ENCODE measurements around the gene PDZD4.

The PDZD4 gene

GRCh38 chrX:153806999-153807575 is 23.3 kb downstream of the PDZD4 start:
- Mint-ChIP-seq H3K9me3 (no peaks in the 10 kb centered on the region), H3K4me1 (no peaks in the 10 kb centered on the region), H3K36me3 (no peaks in the 10 kb centered on the region), H3K27ac (no peak overlapping the region), H3K4me3 (no peak overlapping the region), H3K27me3 (no peaks in the 10 kb centered on the region)

GRCh38 chrX:153805436-153805835 is 24.9 kb downstream of the PDZD4 start:
- H3K4me3 Mint-ChIP-seq, result no peak overlapping the region
- no peaks in the 10 kb centered on the region for H3K9me3 Mint-ChIP-seq
- no peaks in the 10 kb centered on the region for H3K36me3 Mint-ChIP-seq
- no peaks in the 10 kb centered on the region for H3K27me3 Mint-ChIP-seq
- no peaks in the 10 kb centered on the region for H3K4me1 Mint-ChIP-seq
- no peak overlapping the region for H3K27ac Mint-ChIP-seq

- no peaks in the 10 kb centered on the region for H3K27me3 Mint-ChIP-seq
- no peaks in the 10 kb centered on the region for H3K36me3 Mint-ChIP-seq
- H3K9me3 Mint-ChIP-seq, result no peaks in the 10 kb centered on the region
- H3K4me3 Mint-ChIP-seq, result no peak overlapping the region
- H3K27ac Mint-ChIP-seq, result no peak overlapping the region
- H3K4me1 Mint-ChIP-seq, result no peaks in the 10 kb centered on the region
These were observed 25.7 kb downstream of the PDZD4 start for GRCh38 chrX:153804621-153805020.

- no peak overlapping the region for H3K27ac Mint-ChIP-seq
- H3K4me3 Mint-ChIP-seq, result no peak overlapping the region
- no peaks in the 10 kb centered on the region for H3K4me1 Mint-ChIP-seq
- no peaks in the 10 kb centered on the region for H3K27me3 Mint-ChIP-seq
- H3K36me3 Mint-ChIP-seq, result no peaks in the 10 kb centered on the region
- H3K9me3 Mint-ChIP-seq, result no peaks in the 10 kb centered on the region
These were observed 26.2 kb downstream of the PDZD4 start for GRCh38 chrX:153804100-153804595.

GRCh38 chrX:153803211-153804099 is 26.9 kb downstream of the PDZD4 start:
- Mint-ChIP-seq H3K9me3 (no peaks in the 10 kb centered on the region), H3K4me3 (no peak overlapping the region), H3K27me3 (no peaks in the 10 kb centered on the region), H3K36me3 (no peaks in the 10 kb centered on the region), H3K27ac (no peak overlapping the region), H3K4me1 (no peaks in the 10 kb centered on the region)

GRCh38 chrX:153802513-153803045 is 27.8 kb downstream of the PDZD4 start:
- no peaks in the 10 kb centered on the region for H3K9me3 Mint-ChIP-seq
- peaks cover 1% of the 10 kb centered on the region for H3K36me3 Mint-ChIP-seq
- H3K27ac Mint-ChIP-seq, result no peak overlapping the region
- no peak overlapping the region for H3K4me3 Mint-ChIP-seq
- H3K27me3 Mint-ChIP-seq, result no peaks in the 10 kb centered on the region
- H3K4me1 Mint-ChIP-seq, result no peaks in the 10 kb centered on the region

GRCh38 chrX:153801669-153802068 is 28.7 kb downstream of the PDZD4 start:
- Mint-ChIP-seq H3K4me3 (no peak overlapping the region), H3K9me3 (no peaks in the 10 kb centered on the region), H3K36me3 (peaks cover 1% of the 10 kb centered on the region), H3K27me3 (no peaks in the 10 kb centered on the region), H3K4me1 (no peaks in the 10 kb centered on the region), H3K27ac (no peak overlapping the region)

GRCh38 chrX:153800746-153801145 is 29.6 kb downstream of the PDZD4 start:
- H3K4me1 Mint-ChIP-seq, result peaks cover 7% of the 10 kb centered on the region
- H3K9me3 Mint-ChIP-seq, result no peaks in the 10 kb centered on the region
- H3K27me3 Mint-ChIP-seq, result no peaks in the 10 kb centered on the region
- H3K36me3 Mint-ChIP-seq, result peaks cover 1% of the 10 kb centered on the region
- no peak overlapping the region for H3K4me3 Mint-ChIP-seq
- no peak overlapping the region for H3K27ac Mint-ChIP-seq

GRCh38 chrX:153800177-153800722 is 30.1 kb downstream of the PDZD4 start:
- H3K4me3 Mint-ChIP-seq, result no peak overlapping the region
- H3K36me3 Mint-ChIP-seq, result peaks cover 1% of the 10 kb centered on the region
- H3K9me3 Mint-ChIP-seq, result no peaks in the 10 kb centered on the region
- no peaks in the 10 kb centered on the region for H3K27me3 Mint-ChIP-seq
- H3K4me1 Mint-ChIP-seq, result peaks cover 8% of the 10 kb centered on the region
- no peak overlapping the region for H3K27ac Mint-ChIP-seq

- Mint-ChIP-seq H3K9me3 (no peaks in the 10 kb centered on the region), H3K4me3 (no peak overlapping the region), H3K27ac (no peak overlapping the region), H3K36me3 (peaks cover 1% of the 10 kb centered on the region), H3K4me1 (peaks cover 8% of the 10 kb centered on the region), H3K27me3 (no peaks in the 10 kb centered on the region)
These were observed 31.0 kb downstream of the PDZD4 start for GRCh38 chrX:153799326-153799725.

GRCh38 chrX:153797415-153798015 is 32.8 kb downstream of the PDZD4 start:
- H3K4me3 Mint-ChIP-seq, result no peak overlapping the region
- no peaks in the 10 kb centered on the region for H3K9me3 Mint-ChIP-seq
- H3K4me1 Mint-ChIP-seq, result peaks cover 15% of the 10 kb centered on the region
- H3K36me3 Mint-ChIP-seq, result peaks cover 1% of the 10 kb centered on the region
- H3K27me3 Mint-ChIP-seq, result no peaks in the 10 kb centered on the region
- H3K27ac Mint-ChIP-seq, result no peak overlapping the region

- Mint-ChIP-seq H3K27me3 (no peaks in the 10 kb centered on the region), H3K4me1 (peaks cover 24% of the 10 kb centered on the region), H3K9me3 (no peaks in the 10 kb centered on the region), H3K27ac (peak overlapping the region; percentile 96), H3K4me3 (peak overlapping the region; percentile 96), H3K36me3 (peaks cover 1% of the 10 kb centered on the region)
These were observed 35.2 kb downstream of the PDZD4 start for GRCh38 chrX:153794897-153795816.

GRCh38 chrX:153794018-153794896 is 36.1 kb downstream of the PDZD4 start, which contains the start of the genes IDH3G and SSR4:
Gene IDH3G, minus strand, starts transcription at chrX:153794375. Its CDS starts 49 bp downstream, at chrX:153794326.
Gene SSR4, plus strand, starts transcription at chrX:153794668. Its CDS starts 20 bp downstream, at chrX:153794688.
- H3K27me3 Mint-ChIP-seq, result no peaks in the 10 kb centered on the region
- peaks cover 24% of the 10 kb centered on the region for H3K4me1 Mint-ChIP-seq
- H3K4me3 Mint-ChIP-seq, result peak within 1 kb of the TSS; percentile 96
- H3K36me3 Mint-ChIP-seq, result peaks cover 1% of the 10 kb centered on the region
- H3K27ac Mint-ChIP-seq, result peak within 1 kb of the TSS; percentile 97
- no peaks in the 10 kb centered on the region for H3K9me3 Mint-ChIP-seq

GRCh38 chrX:153793291-153793690 is 37.1 kb downstream of the PDZD4 start:
- Mint-ChIP-seq H3K27me3 (no peaks in the 10 kb centered on the region), H3K4me3 (peak overlapping the region; percentile 96), H3K4me1 (peaks cover 24% of the 10 kb centered on the region), H3K36me3 (peaks cover 1% of the 10 kb centered on the region), H3K27ac (peak overlapping the region; percentile 91), H3K9me3 (no peaks in the 10 kb centered on the region)
